ENCODE data around the gene ST7L. TPM values are rescaled to one million over a fixed set of nuclear protein-coding genes. Genes with fewer than 3 reads are reported as not detected.
"Not testable (repeated sequence)": the region's sequence is repeated elsewhere in the genome, so short reads cannot be mapped to it uniquely, and the experiment has no call there.

ST7L gene
- total and polyA plus RNA-seq, 8 donors = 9.0 to 16.9 (median 11.2) TPM

DNA sequence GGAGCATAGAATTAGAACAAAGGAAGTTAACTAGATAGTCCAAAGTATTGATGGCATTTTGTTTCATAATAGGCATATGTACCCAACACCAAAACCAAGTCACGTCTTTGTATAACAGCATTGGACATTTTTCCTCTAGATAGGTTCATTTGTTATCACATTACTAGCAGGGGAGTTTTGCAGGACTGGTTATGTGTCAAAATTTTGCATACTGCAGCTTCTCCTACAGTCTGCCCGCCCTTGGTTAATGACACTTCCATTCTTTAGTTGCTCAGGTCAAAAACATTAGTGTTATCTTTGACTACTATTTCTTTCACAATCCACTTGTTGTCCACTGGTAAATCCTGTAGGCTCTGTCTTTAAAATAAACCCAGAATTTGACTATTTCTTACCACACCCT is 9.6 kb upstream of the ST7L start:
- FAIRE-seq = no peak
- no peak for DNase-seq
- 82 to 87% methylated on average over 2 of the region's 2 CpGs for WGBS, 2 donors
- intact Hi-C loops (cut with DNase I) = loop anchor here in 1 of 3 donors (10.0 kb wide), 1 partner anchor 76 kb away; the partner anchor contains the start of gene RHOC
- no peaks in the 10 kb centered on the region for H3K36me3 ChIP-seq
- H3K9me3 ChIP-seq = no peaks in the 10 kb centered on the region
- TF ChIP-seq, protein P1, sequence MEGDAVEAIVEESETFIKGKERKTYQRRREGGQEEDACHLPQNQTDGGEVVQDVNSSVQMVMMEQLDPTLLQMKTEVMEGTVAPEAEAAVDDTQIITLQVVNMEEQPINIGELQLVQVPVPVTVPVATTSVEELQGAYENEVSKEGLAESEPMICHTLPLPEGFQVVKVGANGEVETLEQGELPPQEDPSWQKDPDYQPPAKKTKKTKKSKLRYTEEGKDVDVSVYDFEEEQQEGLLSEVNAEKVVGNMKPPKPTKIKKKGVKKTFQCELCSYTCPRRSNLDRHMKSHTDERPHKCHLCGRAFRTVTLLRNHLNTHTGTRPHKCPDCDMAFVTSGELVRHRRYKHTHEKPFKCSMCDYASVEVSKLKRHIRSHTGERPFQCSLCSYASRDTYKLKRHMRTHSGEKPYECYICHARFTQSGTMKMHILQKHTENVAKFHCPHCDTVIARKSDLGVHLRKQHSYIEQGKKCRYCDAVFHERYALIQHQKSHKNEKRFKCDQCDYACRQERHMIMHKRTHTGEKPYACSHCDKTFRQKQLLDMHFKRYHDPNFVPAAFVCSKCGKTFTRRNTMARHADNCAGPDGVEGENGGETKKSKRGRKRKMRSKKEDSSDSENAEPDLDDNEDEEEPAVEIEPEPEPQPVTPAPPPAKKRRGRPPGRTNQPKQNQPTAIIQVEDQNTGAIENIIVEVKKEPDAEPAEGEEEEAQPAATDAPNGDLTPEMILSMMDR (IDR thresholded peaks at IDR 0.05) = no peak
- H3K27me3 ChIP-seq = no peaks in the 10 kb centered on the region
- ATAC-seq = no peak
- no peak overlapping the region for H3K4me3 ChIP-seq
- peaks cover 0 to 6% (median 3%) of the 10 kb centered on the region in 3 donors for H3K4me1 ChIP-seq
- no peak overlapping the region for H3K27ac ChIP-seq

DNA sequence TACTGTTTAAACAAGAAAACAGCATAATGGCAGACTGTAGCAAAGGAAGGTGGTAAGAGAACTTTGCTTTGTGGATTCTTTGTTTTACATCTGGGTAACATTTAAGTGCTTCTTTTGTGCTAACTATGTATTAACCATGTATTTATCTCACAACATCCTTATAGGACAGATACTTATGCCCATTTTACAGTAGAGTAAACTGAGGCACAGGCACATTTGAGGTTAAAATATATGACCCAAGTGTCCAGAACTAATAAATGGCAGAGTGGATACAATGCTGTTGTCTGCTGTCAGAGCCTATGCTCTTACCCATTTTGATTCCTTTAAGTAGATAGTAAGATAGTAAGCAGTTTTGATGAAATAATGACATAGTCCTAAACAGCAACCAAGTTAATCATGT is 7.9 kb upstream of the ST7L start:
- Histone ChIP-seq H3K4me1 (peaks cover 0 to 13% (median 3%) of the 10 kb centered on the region in 3 donors), H3K27ac (no peak overlapping the region)
- intact Hi-C loops (cut with DNase I) = loop anchor here in 1 of 3 donors (10.0 kb wide), 1 partner anchor 78 kb away; the partner anchor contains the start of gene RHOC

DNA sequence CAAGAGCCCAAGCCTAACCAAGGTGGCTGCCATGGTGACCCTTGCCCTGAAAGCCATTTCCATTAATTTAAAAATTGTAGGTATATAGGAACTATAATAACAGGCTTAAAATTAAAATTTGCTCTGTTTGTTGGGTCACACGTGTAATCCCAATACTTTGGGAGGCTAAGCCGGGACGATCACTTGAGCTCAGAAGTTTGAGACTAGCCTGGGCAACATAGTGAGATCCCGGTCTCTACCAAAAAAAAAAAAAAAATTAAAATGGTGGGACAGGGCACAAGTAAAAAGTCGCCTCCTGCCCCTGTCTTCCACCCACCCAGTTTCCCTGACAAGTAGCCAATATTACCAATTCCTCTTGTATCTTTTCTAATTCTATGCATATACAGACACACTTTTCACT is 7.3 kb upstream of the ST7L start:
- WGBS, 2 donors = 95 to 96% methylated on average over 5 of the region's 5 CpGs
- intact Hi-C loops (cut with DNase I) = loop anchor here in 1 of 3 donors (10.0 kb wide), 1 partner anchor 79 kb away; the partner anchor contains the start of gene RHOC
- Histone ChIP-seq H3K4me1 (peaks cover 5 to 20% (median 7%) of the 10 kb centered on the region in 3 donors), H3K4me3 (no peak overlapping the region), H3K27me3 (no peaks in the 10 kb centered on the region), H3K27ac (no peak overlapping the region), H3K9me3 (no peaks in the 10 kb centered on the region), H3K36me3 (no peaks in the 10 kb centered on the region)
- DNase-seq (no peak), FAIRE-seq (no peak), ATAC-seq (no peak)
- TF ChIP-seq, protein P1 (IDR thresholded peaks at IDR 0.05) = no peak

More for the DNA sequence above, 7.9 kb upstream of the ST7L start:
- H3K36me3 ChIP-seq = no peaks in the 10 kb centered on the region
- TF ChIP-seq, protein P1 (IDR thresholded peaks at IDR 0.05) = no peak
- ATAC-seq (no peak), FAIRE-seq (no peak), DNase-seq (no peak)
- no peaks in the 10 kb centered on the region for H3K9me3 ChIP-seq
- H3K4me3 ChIP-seq = no peak overlapping the region
- H3K27me3 ChIP-seq = no peaks in the 10 kb centered on the region

DNA sequence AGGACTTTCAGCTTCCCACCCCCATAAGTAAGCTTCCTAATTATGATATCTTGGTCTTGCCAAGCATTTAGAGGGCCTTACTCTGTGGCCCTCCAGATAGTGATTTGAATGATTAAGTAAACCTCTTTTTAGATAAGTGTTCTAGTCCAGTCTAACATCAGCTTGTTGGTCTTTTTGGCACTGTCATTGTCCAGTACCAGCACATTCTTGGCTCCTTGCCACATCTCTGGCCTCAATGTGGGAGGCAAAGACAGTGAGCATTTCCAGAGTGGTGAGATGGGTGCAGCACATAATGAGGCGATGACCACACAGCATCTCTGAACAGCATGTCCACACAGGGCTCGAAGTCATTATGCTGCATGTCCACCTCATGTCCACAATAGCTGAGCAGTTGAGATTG is 6.8 kb upstream of the ST7L start:
- TF ChIP-seq, protein P1 (IDR thresholded peaks at IDR 0.05) = no peak
- Histone ChIP-seq H3K4me1 (peaks cover 8 to 20% (median 12%) of the 10 kb centered on the region in 3 donors), H3K9me3 (no peaks in the 10 kb centered on the region), H3K36me3 (no peaks in the 10 kb centered on the region), H3K27me3 (no peaks in the 10 kb centered on the region), H3K27ac (no peak overlapping the region), H3K4me3 (no peak overlapping the region)
- FAIRE-seq (no peak), ATAC-seq (peak in 1 of 4 donors; percentile 49), DNase-seq (peak in 2 of 6 donors; percentile 24 to 39)
- intact Hi-C loops (cut with DNase I) = loop anchor here in 1 of 3 donors (10.0 kb wide), 1 partner anchor 79 kb away; the partner anchor contains the start of gene RHOC
- WGBS, 2 donors = 87 to 91% methylated on average over 2 of the region's 2 CpGs

DNA sequence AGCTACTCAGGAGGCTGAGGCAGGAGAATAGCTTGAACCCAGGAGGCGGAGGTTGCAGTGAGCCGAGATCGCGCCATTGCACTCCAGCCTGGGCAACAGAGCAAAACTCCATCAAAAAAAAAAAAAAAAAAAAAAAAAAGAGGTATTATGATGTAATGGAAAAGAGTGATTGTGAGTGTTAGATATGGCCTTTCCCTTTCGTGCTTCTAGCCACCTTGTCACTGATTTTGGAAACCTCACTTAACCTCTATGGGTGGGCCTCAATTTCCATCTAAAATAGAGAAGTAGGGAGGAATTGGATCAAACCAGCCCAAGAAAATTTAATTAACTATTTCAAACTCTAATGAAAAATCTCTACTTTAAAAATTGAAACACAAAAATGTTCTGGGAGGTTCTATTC is 5.6 kb upstream of the ST7L start:
- H3K4me3 ChIP-seq, FAIRE-seq, DNase-seq, H3K36me3 ChIP-seq, H3K9me3 ChIP-seq, H3K27ac ChIP-seq, ATAC-seq, H3K27me3 ChIP-seq: not testable (repeated sequence)
- H3K4me1 ChIP-seq = peaks cover 10 to 21% (median 12%) of the 10 kb centered on the region in 3 donors
- intact Hi-C loops (cut with DNase I) = loop anchor here in 1 of 3 donors (10.0 kb wide), 1 partner anchor 80 kb away; the partner anchor contains the start of gene RHOC
- 79 to 82% methylated on average over 5 of the region's 5 CpGs for WGBS, 2 donors

Data from pancreas (tissue), 10 donors.